Measurements from ENCODE around the gene PLA2R1.

- TF ChIP-seq POLR2A (IDR thresholded peaks at IDR 0.05; ENCODE audit: low read depth, low read length), result no peak
- TF ChIP-seq POLR2AphosphoS5 (IDR thresholded peaks at IDR 0.05; ENCODE audit: low read depth, low read length), result no peak
Measured at GRCh38 chr2:160108646-160109045, 46.2 kb upstream of the PLA2R1 start.

Measured in GM12892 (cell line).